Activated CD8-positive, alpha-beta memory T cell treated with anti-CD3 and anti-CD28 coated beads, Interleukin-2, amount 10 ng/mL, durations not matched to agents 7 days and 5 days (primary cell): Measurements from ENCODE around the gene TRIM40. TPM values are rescaled to one million over a fixed set of nuclear protein-coding genes. Genes with fewer than 3 reads are reported as not detected.

Experiments used
- ATAC-seq: fragments of 150-1000 bp; cut with Tn5 transposase; one replicate; pipeline ENCODE4 v1.10.0; 2021; ENCODE audit warnings: moderate library complexity
- CTCF ChIA-PET: fragments of 350-600 bp; sonication (Branson Sonifier 250); formaldehyde crosslinking; loops from one replicate; lab custom pipeline; 2021; ENCODE audit warnings: antibody characterized with exemption; lab: Charles Lee
- DNase-seq: peaks from one replicate; pipeline ENCODE4 v3.0.0-alpha.2; 2020
- H3K27ac Mint-ChIP-seq: one replicate; pipeline ENCODE4 v1.8.0; 2021; ENCODE audit warnings: mild to moderate bottlenecking, mixed read lengths
- H3K27me3 Mint-ChIP-seq: one replicate; pipeline ENCODE4 v1.8.0; 2021; ENCODE audit warnings: mixed read lengths
- H3K36me3 Mint-ChIP-seq: one replicate; pipeline ENCODE4 v1.8.0; 2021; ENCODE audit warnings: mild to moderate bottlenecking, mixed read lengths
- H3K4me1 Mint-ChIP-seq: one replicate; pipeline ENCODE4 v1.8.0; 2021; ENCODE audit warnings: mixed read lengths
- H3K4me3 Mint-ChIP-seq: one replicate; pipeline ENCODE4 v1.8.0; 2021; ENCODE audit warnings: mild to moderate bottlenecking, moderate library complexity, mixed read lengths
- H3K9me3 Mint-ChIP-seq: one replicate; pipeline ENCODE4 v1.8.0; 2022; ENCODE audit warnings: low read depth, mixed read lengths
- total RNA-seq, 2 experiments: library from RNA; stranded (reverse); gene quantifications; one replicate each; pipeline ENCODE4 v1.2.3, GENCODE V29; 2021

The TRIM40 gene
- total RNA-seq, 2 experiments from 2014 or later: not detected

DNA sequence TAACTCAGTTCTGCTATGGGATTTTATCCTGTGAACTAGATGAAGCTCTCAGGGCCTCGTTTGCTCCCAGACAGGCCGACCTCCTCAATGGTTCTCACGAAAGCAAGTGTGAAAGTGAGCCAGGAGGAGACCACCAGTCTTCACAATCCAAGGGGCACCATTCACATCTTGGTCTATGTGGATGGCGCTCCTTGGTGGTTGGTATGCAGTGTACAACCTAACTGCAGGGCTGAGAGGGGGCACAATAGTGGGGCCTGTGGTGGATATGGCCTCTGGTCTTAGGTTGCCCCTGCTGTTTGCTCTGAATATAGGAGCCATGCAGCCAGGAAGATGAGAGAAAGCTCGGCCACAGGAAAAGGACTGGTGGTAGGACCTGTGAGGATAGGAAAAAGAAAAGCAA is 52.6 kb downstream of the TRIM40 start:
- Mint-ChIP-seq H3K27ac (no peak overlapping the region), H3K36me3 (peaks cover 66% of the 10 kb centered on the region), H3K27me3 (no peaks in the 10 kb centered on the region), H3K4me3 (no peak overlapping the region), H3K9me3 (no peaks in the 10 kb centered on the region), H3K4me1 (no peaks in the 10 kb centered on the region)
- DNase-seq (no peak), ATAC-seq (no peak)
- CTCF ChIA-PET: no interaction called here

GRCh38 chr6:30192076-30192475 is 56.1 kb downstream of the TRIM40 start:
- no peak for ATAC-seq
- Mint-ChIP-seq H3K4me1 (peaks cover under 1% of the 10 kb centered on the region), H3K4me3 (no peak overlapping the region), H3K9me3 (no peaks in the 10 kb centered on the region), H3K27ac (no peak overlapping the region), H3K36me3 (peaks cover 57% of the 10 kb centered on the region), H3K27me3 (no peaks in the 10 kb centered on the region)
- CTCF ChIA-PET: interaction anchor here (0.6 kb wide), 1 partner anchor 402 kb away, joined by 3 read pairs; no protein-coding TSS in a partner anchor
- no peak for DNase-seq

DNA sequence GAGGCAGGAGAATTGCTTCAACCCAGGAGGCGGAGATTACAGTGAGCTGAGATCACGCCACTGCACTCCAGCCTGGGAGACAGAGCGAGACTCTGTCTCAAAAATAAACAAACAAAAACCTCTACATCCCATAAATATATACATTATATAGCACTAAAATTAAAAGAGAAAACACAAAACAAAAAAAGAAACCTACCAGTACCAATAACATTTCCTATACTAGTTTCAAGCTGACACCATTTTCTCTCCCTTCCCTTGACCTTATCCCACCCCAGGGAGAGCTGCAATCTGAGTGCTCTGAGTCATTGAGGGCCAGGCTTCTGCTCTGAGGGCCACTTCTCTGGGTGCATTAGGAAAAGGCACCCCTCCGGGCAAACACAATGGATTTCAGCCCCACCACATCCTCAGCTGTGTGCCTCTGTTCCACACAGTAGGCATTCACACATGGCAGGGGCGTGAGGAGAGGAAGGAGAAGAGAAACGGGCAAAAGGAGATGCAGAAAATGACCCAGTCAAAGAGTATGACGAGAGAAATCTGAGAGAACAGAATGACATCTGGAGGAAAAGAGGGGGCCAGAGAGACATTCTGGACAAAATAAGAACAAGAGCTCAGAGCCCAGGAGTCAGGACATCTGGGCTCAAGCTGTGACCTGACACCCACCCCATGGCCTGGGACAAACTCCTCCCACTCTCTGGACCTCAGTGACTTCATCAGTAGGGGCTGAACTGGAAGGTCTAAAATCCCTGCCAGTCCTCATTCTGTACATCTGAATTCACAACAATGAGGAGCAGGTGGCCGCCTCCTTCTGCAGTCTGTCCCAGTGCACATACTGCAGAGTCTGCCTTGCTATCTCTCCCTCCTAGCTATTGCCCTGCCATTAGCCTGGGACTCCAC is 59.1 kb downstream of the TRIM40 start:
- H3K27ac Mint-ChIP-seq: peak overlapping the region; percentile 6
- no peak overlapping the region for H3K4me3 Mint-ChIP-seq
- CTCF ChIA-PET: interaction anchor here (0.6 to 2.5 kb wide), 4 partner anchors 12 to 92 kb away, joined by 3 to 8 read pairs (median 4); no protein-coding TSS in a partner anchor
- no peak for DNase-seq
- no peak for ATAC-seq
- peaks cover 60% of the 10 kb centered on the region for H3K36me3 Mint-ChIP-seq
- H3K4me1 Mint-ChIP-seq: peaks cover 12% of the 10 kb centered on the region
- no peaks in the 10 kb centered on the region for H3K9me3 Mint-ChIP-seq
- no peaks in the 10 kb centered on the region for H3K27me3 Mint-ChIP-seq

- Mint-ChIP-seq H3K27ac (no peak overlapping the region), H3K4me3 (no peak overlapping the region), H3K4me1 (peaks cover 18% of the 10 kb centered on the region), H3K27me3 (no peaks in the 10 kb centered on the region), H3K9me3 (no peaks in the 10 kb centered on the region), H3K36me3 (peaks cover 58% of the 10 kb centered on the region)
- ATAC-seq (no peak), DNase-seq (no peak)
- CTCF ChIA-PET: interaction anchor here (1.3 to 2.5 kb wide), 3 partner anchors 11 to 93 kb away, joined by 4 to 8 read pairs (median 5); no protein-coding TSS in a partner anchor
Observed at GRCh38 chr6:30195951-30196350, 60.0 kb downstream of the TRIM40 start.

- Mint-ChIP-seq H3K4me3 (no peak overlapping the region), H3K27ac (no peak overlapping the region), H3K9me3 (no peaks in the 10 kb centered on the region), H3K4me1 (peaks cover 21% of the 10 kb centered on the region), H3K36me3 (peaks cover 58% of the 10 kb centered on the region), H3K27me3 (no peaks in the 10 kb centered on the region)
- no peak for DNase-seq
- ATAC-seq: no peak
- CTCF ChIA-PET: interaction anchor here (1.3 to 2.5 kb wide), 3 partner anchors 11 to 94 kb away, joined by 4 to 8 read pairs (median 5); no protein-coding TSS in a partner anchor
Observed at GRCh38 chr6:30196376-30196775, 60.4 kb downstream of the TRIM40 start.

Other genes starting within 250 kb of the TRIM40 start
- 1,000 to 10,000 TPM; 1,622 to 2,021 TPM for gene HLA-A, start 193.6 kb upstream of the TRIM40 start, total RNA-seq
- 10 to 100 TPM; 49.6 to 53.8 TPM for gene POLR1H, start 74.9 kb upstream of the TRIM40 start, total RNA-seq
- 10 to 100 TPM; 49.5 to 50.4 TPM for gene PPP1R11, start 68.9 kb upstream of the TRIM40 start, total RNA-seq
- not detected for gene RNF39, start 60.4 kb upstream of the TRIM40 start, total RNA-seq
- not detected for gene TRIM31, start 23.1 kb upstream of the TRIM40 start, total RNA-seq
- gene TRIM10, start 25.1 kb downstream of the TRIM40 start, total RNA-seq: not detected
- not detected for gene TRIM15, start 27.4 kb downstream of the TRIM40 start, total RNA-seq
- 100 to 1,000 TPM; 112 to 115 TPM for gene TRIM26, start 77.3 kb downstream of the TRIM40 start, total RNA-seq
- gene TRIM39, start 190.8 kb downstream of the TRIM40 start, total RNA-seq: 10 to 100 TPM; 13.6 to 16.4 TPM
- gene RPP21, start 209.0 kb downstream of the TRIM40 start, total RNA-seq: 10 to 100 TPM; 37.7 to 44.0 TPM